Testis (tissue), 2 donors: ENCODE data around the gene MCRS1.

Source experiments
- POLR2A ChIP-seq: fragments of 450-650 bp; IDR thresholded peaks from one replicate; pipeline ENCODE4 v1.6.1; 2017; ENCODE audit warnings: antibody characterized with exemption, mild to moderate bottlenecking, moderate library complexity
- TF ChIP-seq, protein P1 (sequence below), 3 experiments: fragments of 450-650 bp in 2 of 3; fragments of 200-600 bp in 1 of 3; sonication (generic) in 1 of 3; IDR thresholded peaks; one replicate each; pipeline ENCODE4 v1.5.1; 2016 to 2019; ENCODE audit warnings: antibody characterized with exemption in 3 of 3, mild to moderate bottlenecking in 2 of 3, moderate library complexity in 1 of 3

DNA sequence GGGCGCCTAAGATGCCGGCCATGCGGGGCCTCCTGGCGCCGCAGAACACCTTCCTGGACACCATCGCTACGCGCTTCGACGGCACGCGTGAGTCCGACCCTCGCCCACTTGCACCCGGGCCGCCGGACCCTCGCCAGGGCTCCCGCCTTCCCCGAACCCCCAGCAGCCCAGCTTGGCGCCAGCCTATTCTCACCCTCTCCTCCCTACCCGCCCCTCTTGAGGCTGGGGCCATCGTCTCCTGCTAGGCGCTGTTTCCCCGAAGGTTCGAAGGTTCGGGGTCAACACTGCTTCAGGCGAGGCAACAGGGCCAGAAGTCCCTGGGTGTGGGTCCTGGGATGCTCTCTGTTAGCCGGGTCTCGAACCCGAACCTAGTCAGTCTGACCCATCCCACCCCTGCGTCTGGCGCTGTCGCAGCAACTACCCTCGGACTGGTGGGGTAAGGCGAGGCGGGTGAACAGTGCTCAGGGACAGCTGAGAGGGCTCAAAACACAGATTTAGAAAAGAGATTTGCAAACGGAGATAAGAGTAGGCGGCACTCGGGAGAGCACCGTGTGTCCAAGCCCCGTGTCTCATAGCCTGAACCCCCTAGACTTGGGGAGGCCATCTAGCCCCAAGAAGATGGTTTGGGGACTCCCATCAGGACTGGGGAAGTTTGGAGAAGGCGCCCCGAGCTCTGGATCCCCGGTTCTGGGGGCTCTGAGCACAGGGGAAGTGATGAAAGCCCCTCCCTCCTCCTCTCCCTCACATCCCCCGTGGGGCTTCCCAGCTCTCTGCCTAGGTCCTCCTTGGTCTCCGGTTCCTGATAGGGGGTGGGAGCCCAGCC lies 28.3 kb downstream of the MCRS1 start:
- TF ChIP-seq, protein P1, sequence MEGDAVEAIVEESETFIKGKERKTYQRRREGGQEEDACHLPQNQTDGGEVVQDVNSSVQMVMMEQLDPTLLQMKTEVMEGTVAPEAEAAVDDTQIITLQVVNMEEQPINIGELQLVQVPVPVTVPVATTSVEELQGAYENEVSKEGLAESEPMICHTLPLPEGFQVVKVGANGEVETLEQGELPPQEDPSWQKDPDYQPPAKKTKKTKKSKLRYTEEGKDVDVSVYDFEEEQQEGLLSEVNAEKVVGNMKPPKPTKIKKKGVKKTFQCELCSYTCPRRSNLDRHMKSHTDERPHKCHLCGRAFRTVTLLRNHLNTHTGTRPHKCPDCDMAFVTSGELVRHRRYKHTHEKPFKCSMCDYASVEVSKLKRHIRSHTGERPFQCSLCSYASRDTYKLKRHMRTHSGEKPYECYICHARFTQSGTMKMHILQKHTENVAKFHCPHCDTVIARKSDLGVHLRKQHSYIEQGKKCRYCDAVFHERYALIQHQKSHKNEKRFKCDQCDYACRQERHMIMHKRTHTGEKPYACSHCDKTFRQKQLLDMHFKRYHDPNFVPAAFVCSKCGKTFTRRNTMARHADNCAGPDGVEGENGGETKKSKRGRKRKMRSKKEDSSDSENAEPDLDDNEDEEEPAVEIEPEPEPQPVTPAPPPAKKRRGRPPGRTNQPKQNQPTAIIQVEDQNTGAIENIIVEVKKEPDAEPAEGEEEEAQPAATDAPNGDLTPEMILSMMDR (IDR thresholded peaks at IDR 0.05), result no peak
- TF ChIP-seq POLR2A, result no peak
